ENCODE measurements around the gene RAB6A. TPM values are rescaled to one million over a fixed set of nuclear protein-coding genes. Genes with fewer than 3 reads are reported as not detected.
"Not testable (repeated sequence)": the region's sequence is repeated elsewhere in the genome, so short reads cannot be mapped to it uniquely, and the experiment has no call there.

RAB6A gene
- total RNA-seq, result 100 to 1,000 TPM; 118 to 140 TPM
- long read RNA-seq, donor 1, transcript RAB6A-201 (8 exons, 3,389 nt), result major isoform, 14 of 27 reads
- long read RNA-seq, donor 1, transcript RAB6A-202 (8 exons, 3,085 nt), result minor isoform, 6 of 27 reads
- long read RNA-seq, donor 1, partial matches to known transcripts, result 1 of 27 reads
- long read RNA-seq, donor 1, other reads (novel, unspliced or antisense), result 4 of 27 reads
- long read RNA-seq, donor 2, transcript RAB6A-202 (8 exons, 3,085 nt), result major isoform, 10 of 50 reads
- long read RNA-seq, donor 2, transcript RAB6A-201 (8 exons, 3,389 nt), result minor isoform, 7 of 50 reads
- long read RNA-seq, donor 2, partial matches to known transcripts, result 6 of 50 reads
- long read RNA-seq, donor 2, other reads (novel, unspliced or antisense), result 24 of 50 reads

DNA sequence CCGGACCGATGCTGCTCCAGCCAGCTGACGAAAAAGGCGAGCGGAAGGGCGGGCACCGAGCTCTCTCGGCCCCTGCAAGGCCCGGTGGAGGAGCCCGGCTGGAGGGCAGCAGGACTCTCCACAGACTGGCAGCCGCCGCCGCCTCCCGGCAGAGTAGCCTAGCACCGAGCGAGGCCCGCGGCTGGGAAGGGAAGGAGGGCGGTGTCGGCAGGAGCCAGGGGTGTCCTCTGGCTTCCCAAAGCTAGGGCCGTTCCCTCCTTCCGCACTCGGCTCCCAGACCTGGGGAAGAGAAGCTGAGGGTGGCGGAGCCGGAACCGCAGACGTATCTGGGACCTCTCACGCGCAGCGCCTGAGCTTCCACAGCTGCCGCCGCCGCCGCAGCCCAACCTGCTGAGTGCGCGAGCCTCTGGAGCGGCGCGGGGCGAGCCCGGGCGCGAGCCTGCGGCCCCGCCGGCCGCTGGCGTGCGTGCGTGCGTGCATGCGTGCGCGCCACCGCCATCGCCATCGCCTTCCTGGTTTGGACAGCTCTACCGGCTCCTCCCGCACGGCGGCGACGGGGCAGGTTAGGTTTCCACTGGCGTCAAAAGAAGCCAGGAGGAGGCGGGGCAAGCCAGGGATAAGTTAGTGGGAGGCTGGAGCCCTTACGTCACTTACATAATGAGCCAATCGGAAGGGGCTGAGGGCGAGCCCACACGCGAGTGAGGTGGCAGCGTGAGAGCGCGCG, at the start of gene RAB6A:
TSS of gene RAB6A (minus strand) at position 396 of the 724 bp plus-strand sequence. CDS start 439 bp downstream, outside the sequence.
- intact Hi-C loops (cut with DNase I), result no loop called here
- DNase-seq (ENCODE audit: low spot score), result peak; percentile 100

GRCh38 chr11:73810637-73811036, 49.8 kb upstream of the RAB6A start:
- no peak for DNase-seq (ENCODE audit: low spot score)
- intact Hi-C loops (cut with DNase I), result no loop called here

- DNase-seq (ENCODE audit: low spot score), result no peak
- intact Hi-C loops (cut with DNase I), result no loop called here
These were observed 47.2 kb upstream of the RAB6A start for GRCh38 chr11:73808052-73808451.

GRCh38 chr11:73804712-73805111, 43.8 kb upstream of the RAB6A start:
- intact Hi-C loops (cut with DNase I), result no loop called here
- no peak for DNase-seq (ENCODE audit: low spot score)

DNA sequence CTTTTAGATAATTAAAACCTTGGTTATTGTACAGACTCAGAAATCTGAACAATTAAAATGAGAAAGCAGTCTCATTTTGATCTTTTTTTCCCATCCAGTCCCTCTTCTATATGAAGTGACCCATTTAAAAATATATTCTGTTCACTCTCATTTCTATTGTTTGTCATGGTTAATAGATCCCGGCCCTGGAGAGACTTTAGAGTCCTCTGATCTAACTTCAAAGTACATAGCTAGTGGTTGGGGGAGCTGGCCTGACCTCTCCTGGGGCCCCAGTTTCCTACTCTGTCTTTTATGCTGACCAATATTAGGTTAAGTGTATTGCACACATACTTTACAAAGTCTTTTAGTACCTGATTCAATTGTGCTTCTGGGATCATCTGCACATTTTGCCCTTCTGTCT, 40.3 kb upstream of the RAB6A start:
- intact Hi-C loops (cut with DNase I), result no loop called here

DNA sequence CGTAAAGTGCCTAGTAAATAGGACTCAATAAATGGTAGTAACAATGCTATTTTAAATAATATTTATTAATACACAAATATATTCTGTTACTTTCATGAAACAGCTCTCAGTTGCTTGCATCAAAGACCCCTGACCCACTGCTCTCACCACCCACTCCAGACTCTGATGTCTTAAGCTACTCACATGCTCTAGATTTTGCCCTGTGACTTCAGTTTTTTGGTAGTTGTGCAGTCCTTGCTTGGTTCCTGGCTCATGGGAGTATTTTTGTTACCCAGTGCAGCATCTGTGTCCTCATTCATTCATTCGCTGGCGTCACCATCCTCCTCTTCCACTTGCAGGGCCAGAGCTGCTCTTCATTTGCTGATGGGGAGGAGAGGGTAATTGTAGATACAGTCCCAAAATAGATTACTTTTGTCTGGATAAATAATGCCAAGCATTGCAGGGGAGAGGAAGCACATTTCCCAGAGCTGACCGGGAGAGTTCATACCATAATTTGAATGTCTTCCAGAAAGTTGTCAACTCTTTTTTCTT, 39.5 kb upstream of the RAB6A start:
- intact Hi-C loops (cut with DNase I), result no loop called here
- DNase-seq (ENCODE audit: low spot score), result no peak

More for the DNA sequence above, 40.3 kb upstream of the RAB6A start:
- DNase-seq (ENCODE audit: low spot score), result no peak

DNA sequence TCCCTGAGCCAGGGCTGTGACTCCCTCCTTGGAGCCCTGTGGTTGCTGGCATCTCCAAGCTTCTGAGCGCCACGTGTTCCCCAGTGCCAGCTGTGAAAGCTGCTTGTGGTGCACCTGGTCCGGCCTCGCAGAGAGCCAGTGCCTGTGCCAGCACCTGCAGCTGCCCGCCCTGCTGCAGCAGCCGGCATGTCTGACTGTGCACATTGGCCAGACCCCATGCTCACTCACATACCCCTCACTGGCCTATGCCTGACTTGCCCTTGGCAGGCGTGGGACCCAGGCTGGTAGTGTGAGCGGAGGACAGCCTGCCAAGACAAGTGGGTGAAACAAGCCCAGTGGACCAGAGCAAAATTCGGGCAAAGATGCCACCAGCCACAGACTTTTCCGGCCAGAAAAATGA, 36.6 kb upstream of the RAB6A start:
- intact Hi-C loops (cut with DNase I), result no loop called here
- DNase-seq (ENCODE audit: low spot score), result no peak

DNA sequence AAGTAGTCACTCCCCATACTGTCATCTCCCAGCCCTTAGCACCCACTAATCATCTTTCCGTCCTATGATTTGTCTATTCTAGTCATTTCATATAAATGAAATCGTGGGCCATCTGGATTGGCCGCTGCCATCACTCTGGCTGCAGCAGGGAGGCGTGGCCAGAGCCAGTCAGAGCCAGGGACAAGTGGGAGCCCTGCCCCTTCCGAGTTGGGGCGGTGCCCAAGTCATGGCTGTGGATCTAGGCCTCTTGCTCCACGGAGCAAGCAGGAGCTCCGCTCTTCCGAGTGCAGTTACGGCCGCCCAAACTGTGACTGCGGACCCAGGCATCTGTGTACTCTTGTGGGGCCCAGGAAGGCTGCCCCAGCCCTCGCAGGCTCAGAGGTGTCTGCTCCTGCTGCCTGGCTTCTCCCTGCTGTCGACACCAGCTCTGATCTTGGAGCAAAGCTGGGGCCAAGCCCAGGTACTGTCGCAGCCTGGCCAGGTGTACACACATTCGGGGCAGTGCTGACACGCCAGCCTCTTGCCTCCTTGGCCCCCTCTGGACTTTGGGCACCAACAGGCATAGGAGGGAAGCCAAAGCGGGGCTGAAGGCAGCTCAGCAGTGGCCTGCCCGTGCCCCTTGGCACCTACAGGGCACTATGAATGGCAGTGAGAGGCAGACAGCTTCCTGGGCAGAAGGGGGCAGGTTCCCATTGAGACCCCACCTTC, 35.2 kb upstream of the RAB6A start:
- intact Hi-C loops (cut with DNase I), result no loop called here
- no peak for DNase-seq (ENCODE audit: low spot score)

DNA sequence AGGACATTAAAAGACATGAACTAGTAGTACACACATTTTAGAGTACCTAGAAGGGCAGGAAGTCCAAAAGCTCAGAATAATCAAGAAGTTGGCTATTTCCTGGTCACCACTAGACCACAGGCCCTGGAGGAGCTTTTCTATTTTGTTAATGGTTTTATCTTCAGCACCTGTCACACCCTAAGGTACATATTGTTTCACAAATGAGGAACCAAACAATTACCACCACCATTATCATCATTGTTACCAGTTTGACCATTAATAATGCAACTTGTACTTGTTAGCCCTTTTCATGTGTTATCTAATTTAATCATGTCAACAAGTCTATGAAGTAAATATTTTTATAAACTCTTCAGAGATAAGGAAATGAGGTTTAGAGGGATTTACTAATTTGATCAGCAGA, 31.7 kb upstream of the RAB6A start:
- intact Hi-C loops (cut with DNase I), result no loop called here

DNA sequence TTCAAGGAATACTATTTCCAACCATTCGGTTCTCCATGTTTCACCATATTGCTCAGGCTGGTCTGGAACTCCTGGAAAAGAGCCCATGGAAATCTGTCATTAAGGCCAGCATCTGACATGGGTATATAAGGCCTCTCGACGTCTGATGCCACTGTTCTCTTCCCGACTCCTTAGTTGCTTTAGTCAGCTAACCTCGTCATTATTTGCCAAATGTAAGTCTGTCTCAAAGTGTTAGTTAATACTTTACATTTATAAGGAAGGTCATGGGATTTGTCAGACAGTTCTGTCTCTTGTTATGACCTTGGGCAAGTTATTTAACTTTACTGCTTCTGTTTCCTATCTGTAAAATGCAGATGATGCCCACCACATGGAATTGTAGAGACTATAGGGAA, 28.4 kb upstream of the RAB6A start:
- intact Hi-C loops (cut with DNase I), result no loop called here
- DNase-seq (ENCODE audit: low spot score), result no peak

More for the DNA sequence above, 31.7 kb upstream of the RAB6A start:
- no peak for DNase-seq (ENCODE audit: low spot score)

DNA sequence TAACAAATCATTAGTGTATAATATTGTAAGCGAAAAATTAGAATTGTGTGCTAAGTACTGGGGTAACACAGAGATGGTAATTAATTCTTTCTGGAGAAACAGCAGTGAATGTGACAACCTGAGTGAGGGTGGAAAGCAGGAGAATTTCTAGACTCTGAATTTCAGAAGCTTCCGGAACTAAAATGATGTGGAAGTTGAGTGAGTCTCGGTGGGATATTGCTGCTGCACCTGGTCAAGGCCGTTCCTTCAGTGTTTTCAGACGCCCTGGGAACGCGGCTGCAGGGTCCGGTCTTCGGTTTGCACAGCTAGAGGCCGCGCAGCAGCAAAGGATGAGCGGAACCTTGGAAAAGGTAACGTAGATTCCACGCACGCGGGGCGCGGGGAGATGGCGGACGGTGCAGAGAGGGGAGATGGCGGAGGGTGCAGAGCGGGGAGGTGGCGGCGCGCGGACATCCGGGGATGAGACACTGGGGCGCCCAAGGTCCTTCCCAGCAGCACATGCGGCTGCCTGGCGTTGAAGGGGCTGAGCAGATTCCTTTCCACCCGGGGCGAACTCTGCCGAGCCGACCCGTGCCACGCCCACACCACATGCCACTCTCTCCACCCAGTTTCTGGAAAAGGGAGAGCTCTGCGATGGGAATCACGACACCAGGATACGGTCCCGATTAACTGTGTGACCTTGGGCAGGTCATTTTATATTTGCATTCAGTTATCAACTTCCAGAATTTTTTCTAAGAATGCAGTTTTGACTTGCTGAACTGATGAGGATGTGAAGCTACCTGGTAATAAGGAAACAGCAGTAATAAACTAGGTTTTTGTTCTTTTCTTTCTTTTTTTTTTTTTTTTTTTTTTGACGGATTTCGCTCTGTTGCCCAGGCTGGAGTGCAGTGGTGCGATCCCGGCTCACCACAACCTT, 27.0 kb upstream of the RAB6A start, which contains the start of gene MRPL48:
TSS of gene MRPL48 (plus strand) at position 232 of the 916 bp plus-strand sequence. CDS start at position 330, 98 bp downstream.
- intact Hi-C loops (cut with DNase I), result no loop called here
- DNase-seq (ENCODE audit: low spot score), result peak; percentile 98

GRCh38 chr11:73787051-73787642, 26.3 kb upstream of the RAB6A start:
- intact Hi-C loops (cut with DNase I), result no loop called here

DNA sequence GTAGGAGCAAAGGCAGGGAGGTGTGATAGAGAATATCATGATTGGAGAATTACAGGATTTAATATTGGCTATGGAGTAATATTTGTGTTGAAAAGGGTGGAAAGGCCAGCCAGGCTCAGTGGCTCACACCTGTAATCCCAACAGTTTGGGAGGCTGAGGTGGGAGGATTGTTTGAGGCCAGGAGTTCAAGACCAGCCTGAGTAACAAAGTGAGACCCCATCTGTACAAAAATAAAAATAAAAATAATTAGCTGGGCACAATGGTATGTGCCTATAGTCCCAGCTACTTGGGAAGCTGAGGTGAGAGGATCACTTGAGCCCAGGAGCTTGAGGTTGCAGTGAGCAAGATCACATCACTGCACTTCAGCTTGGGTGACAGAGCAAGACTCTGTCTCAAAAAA, 24.6 kb upstream of the RAB6A start:
- DNase-seq (ENCODE audit: low spot score); intact Hi-C loops (cut with DNase I): not testable (repeated sequence)

More at GRCh38 chr11:73787051-73787642, 26.3 kb upstream of the RAB6A start:
- DNase-seq (ENCODE audit: low spot score), result peak; percentile 41

DNA sequence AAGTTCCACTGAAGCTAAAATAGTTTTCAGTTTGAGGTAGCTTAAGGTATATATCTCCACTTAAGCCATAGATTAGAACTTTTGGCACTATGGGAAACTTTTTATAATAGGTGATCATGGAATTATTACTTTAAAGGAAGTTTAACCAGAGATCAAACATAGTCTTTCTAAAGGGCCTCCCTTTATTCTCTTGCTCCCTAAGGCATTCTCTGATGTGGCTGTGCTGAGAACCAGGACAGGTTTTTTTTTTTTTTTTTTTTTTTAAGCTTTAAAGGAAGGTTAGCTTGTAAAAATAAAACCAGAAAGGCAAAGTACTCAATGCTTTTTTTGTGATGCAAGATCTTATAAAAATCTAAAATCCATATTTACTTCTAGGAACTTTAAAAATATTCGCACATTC, 23.9 kb upstream of the RAB6A start:
- no peak for DNase-seq (ENCODE audit: low spot score)
- intact Hi-C loops (cut with DNase I), result no loop called here

GRCh38 chr11:73784080-73784634, 23.3 kb upstream of the RAB6A start:
- intact Hi-C loops (cut with DNase I), result no loop called here
- peak; percentile 16 for DNase-seq (ENCODE audit: low spot score)

DNA sequence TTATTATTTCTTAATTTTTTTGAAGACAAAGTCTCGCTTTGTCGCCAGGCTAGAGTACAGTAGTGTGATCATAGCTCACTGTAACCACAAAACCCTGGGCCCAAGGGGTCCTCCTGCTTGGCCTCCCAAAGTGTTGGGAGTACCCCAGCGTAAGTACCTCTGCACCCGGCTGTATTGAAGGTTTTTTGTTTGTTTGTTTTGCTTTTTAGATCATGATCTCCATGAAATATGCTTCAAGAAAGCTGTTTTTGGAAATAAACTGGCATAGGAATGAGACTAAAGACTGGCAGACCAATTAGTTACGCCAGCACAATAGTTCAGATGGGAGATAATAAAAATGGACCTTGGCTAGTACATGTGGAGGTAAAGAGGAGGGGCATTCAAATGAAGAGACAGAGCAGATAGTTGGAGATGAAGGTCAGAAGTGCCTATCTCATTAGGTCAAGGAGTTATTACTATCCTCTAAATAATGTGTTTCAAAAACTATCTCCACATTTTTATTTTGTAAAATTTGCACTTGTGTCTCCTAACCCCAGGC, 22.7 kb upstream of the RAB6A start:
- DNase-seq (ENCODE audit: low spot score), result no peak
- intact Hi-C loops (cut with DNase I), result no loop called here

DNA sequence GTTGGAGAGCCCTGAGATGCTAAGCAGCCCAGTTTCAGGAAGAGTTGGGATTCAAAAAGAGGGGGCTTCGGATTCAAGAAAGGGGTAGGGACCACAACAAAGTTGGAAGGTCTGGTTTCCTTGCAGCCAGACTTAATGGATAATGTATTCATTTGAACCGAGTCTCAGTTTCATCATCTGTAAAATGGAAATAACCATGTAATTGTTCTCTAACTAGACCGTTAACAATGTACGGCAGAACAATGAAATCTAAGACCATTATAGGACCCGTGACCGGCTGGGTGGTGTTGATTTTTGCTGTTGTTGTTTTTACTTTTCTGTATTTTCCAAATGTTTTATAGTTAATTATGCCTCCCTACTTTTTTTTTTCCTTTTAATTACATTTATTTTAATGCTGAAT, 20.4 kb upstream of the RAB6A start:
- intact Hi-C loops (cut with DNase I), result no loop called here
- DNase-seq (ENCODE audit: low spot score), result no peak
